Chondrocyte (in vitro differentiated cells): ENCODE measurements around the gene GRIK3. TPM values are rescaled to one million over a fixed set of nuclear protein-coding genes. Genes with fewer than 3 reads are reported as not detected.

ENCODE experiments used
- DNase-seq: peaks from one replicate; pipeline ENCODE4 v3.0.0; 2021; ENCODE audit warnings: mixed read lengths, low spot score
- H3K27ac Mint-ChIP-seq: one replicate; pipeline ENCODE4 v1.8.0; 2021; ENCODE audit warnings: mild to moderate bottlenecking, moderate library complexity, mixed read lengths; ENCODE audit not compliant: unreplicated experiment
- H3K27me3 Mint-ChIP-seq: 2 replicates; pipeline ENCODE4 v1.8.0; 2021; ENCODE audit warnings: low read depth, mixed read lengths
- H3K36me3 Mint-ChIP-seq: 2 replicates; pipeline ENCODE4 v1.8.0; 2021; ENCODE audit warnings: low read depth, mixed read lengths
- H3K4me1 Mint-ChIP-seq: 2 replicates; pipeline ENCODE4 v1.8.0; 2021; ENCODE audit warnings: low read depth, mild to moderate bottlenecking, mixed read lengths
- H3K4me3 Mint-ChIP-seq: one replicate; pipeline ENCODE4 v1.8.0; 2021; ENCODE audit warnings: mild to moderate bottlenecking, moderate library complexity, mixed read lengths; ENCODE audit not compliant: unreplicated experiment
- H3K9me3 Mint-ChIP-seq: 2 replicates; pipeline ENCODE4 v1.8.0; 2021; ENCODE audit warnings: low read depth, mixed read lengths
- CTCF ChIP-seq: fragments of 200-600 bp; sonication (generic); IDR thresholded peaks from 2 replicates; pipeline ENCODE4 v1.5.0; 2021; ENCODE audit warnings: antibody characterized with exemption, mild to moderate bottlenecking, moderate library complexity
- total RNA-seq: library from RNA; stranded (reverse); gene quantifications from 3 replicates; pipeline ENCODE4 v1.2.1, GENCODE V29; 2021

The GRIK3 gene
- total RNA-seq, 1 donor from 2014 or later: not detected

- Mint-ChIP-seq H3K27me3 (no peaks in the 10 kb centered on the region), H3K4me1 (no peaks in the 10 kb centered on the region), H3K36me3 (no peaks in the 10 kb centered on the region), H3K27ac (no peak overlapping the region), H3K4me3 (no peak overlapping the region), H3K9me3 (no peaks in the 10 kb centered on the region)
- no peak for TF ChIP-seq CTCF
- no peak for DNase-seq
These were observed 100.3 kb downstream of the GRIK3 start for GRCh38 chr1:36934061-36934460.

- TF ChIP-seq CTCF: no peak
- H3K4me3 Mint-ChIP-seq: no peak overlapping the region
- no peaks in the 10 kb centered on the region for H3K9me3 Mint-ChIP-seq
- DNase-seq: no peak
- H3K27ac Mint-ChIP-seq: no peak overlapping the region
- H3K4me1 Mint-ChIP-seq: no peaks in the 10 kb centered on the region
- H3K36me3 Mint-ChIP-seq: no peaks in the 10 kb centered on the region
- no peaks in the 10 kb centered on the region for H3K27me3 Mint-ChIP-seq
These were observed 106.5 kb downstream of the GRIK3 start for GRCh38 chr1:36927826-36928225.

- TF ChIP-seq CTCF: no peak
- no peak overlapping the region for H3K27ac Mint-ChIP-seq
- no peak for DNase-seq
- H3K36me3 Mint-ChIP-seq: no peaks in the 10 kb centered on the region
- H3K4me3 Mint-ChIP-seq: no peak overlapping the region
- no peaks in the 10 kb centered on the region for H3K27me3 Mint-ChIP-seq
- H3K4me1 Mint-ChIP-seq: no peaks in the 10 kb centered on the region
- no peaks in the 10 kb centered on the region for H3K9me3 Mint-ChIP-seq
These were observed 109.1 kb downstream of the GRIK3 start for GRCh38 chr1:36925251-36925650.

GRCh38 chr1:36924282-36924811 lies 110.0 kb downstream of the GRIK3 start:
- Mint-ChIP-seq H3K36me3 (no peaks in the 10 kb centered on the region), H3K27me3 (no peaks in the 10 kb centered on the region), H3K27ac (no peak overlapping the region), H3K4me1 (no peaks in the 10 kb centered on the region), H3K9me3 (no peaks in the 10 kb centered on the region), H3K4me3 (no peak overlapping the region)
- no peak for DNase-seq
- TF ChIP-seq CTCF: no peak

GRCh38 chr1:36922593-36923426 lies 111.5 kb downstream of the GRIK3 start:
- no peak for DNase-seq
- H3K9me3 Mint-ChIP-seq: no peaks in the 10 kb centered on the region
- H3K27ac Mint-ChIP-seq: no peak overlapping the region
- H3K4me3 Mint-ChIP-seq: no peak overlapping the region
- no peaks in the 10 kb centered on the region for H3K36me3 Mint-ChIP-seq
- no peaks in the 10 kb centered on the region for H3K4me1 Mint-ChIP-seq
- no peak for TF ChIP-seq CTCF
- peaks cover 3% of the 10 kb centered on the region for H3K27me3 Mint-ChIP-seq
